HepG2 (cell line): Measurements from ENCODE around the gene NELL2. TPM values are rescaled to one million over a fixed set of nuclear protein-coding genes. Genes with fewer than 3 reads are reported as not detected.

Source experiments
- ATAC-seq: fragments of 200-7000 bp; cut with Tn5 transposase; 3 replicates; pipeline ENCODE4 v1.9.1; 2020; ENCODE audit warnings: mild to moderate bottlenecking, moderate library complexity
- BruUV-seq: library from RNA; stranded (reverse); fragments of 400-500 nt; replicated peaks from 2 replicates; lab custom pipeline; 2021; lab: Mats Ljungman, UMichigan
- CTCF ChIA-PET: fragments of 300-600 bp; formaldehyde crosslinking; extraction: SDS; loops from one replicate; lab custom pipeline; 2021; ENCODE audit warnings: low total read pairs, inconsistent platforms, low intra/inter-chr PET ratio; lab: Yijun Ruan, JAX
- POLR2A ChIA-PET: fragments of 350-600 bp; sonication (Branson Sonifier 250); formaldehyde crosslinking; loops from one replicate; lab custom pipeline; 2020; ENCODE audit warnings: antibody characterized with exemption, inconsistent platforms; lab: Yijun Ruan, JAX
- DNase-seq: peaks from one replicate; pipeline ENCODE4 v3.0.0-alpha.2; 2015; ENCODE audit warnings: low spot score
- FAIRE-seq: peaks from 3 replicates; lab custom pipeline; 2011; peaks lifted over from hg19 to GRCh38; lab: Jason Lieb, UNC
- H2AFZ ChIP-seq: one replicate; pipeline ENCODE4 v1.6.1; 2011; ENCODE audit warnings: low read length, inconsistent platforms
- H3K27ac ChIP-seq: fragments of 300-600 bp; 3 replicates; pipeline ENCODE4 v1.8.0; 2011; ENCODE audit warnings: mixed run types, mild to moderate bottlenecking, mixed read lengths, low read length, inconsistent platforms; ENCODE audit not compliant: insufficient read depth; ENCODE audit errors: extremely low read length
- H3K27me3 ChIP-seq, 2 experiments: fragments of 200-600 bp in 1 of 2; 2 replicates in 1 of 2; 3 replicates in 1 of 2; pipeline versions ENCODE4 v1.6.0 to v1.8.0; 2011; ENCODE audit warnings: low read length in 2 of 2, mild to moderate bottlenecking in 2 of 2, moderate library complexity in 2 of 2, inconsistent platforms in 1 of 2; ENCODE audit not compliant: insufficient read depth in 2 of 2, control insufficient read depth in 1 of 2
- H3K36me3 ChIP-seq, 2 experiments: fragments of 200-600 bp in 1 of 2; replicated peaks in 1 of 2; 2 replicates in 1 of 2; 3 replicates in 1 of 2; pipeline versions ENCODE4 v1.5.1 to v1.8.0; 2011; ENCODE audit warnings: low read length in 2 of 2, inconsistent platforms in 1 of 2; ENCODE audit not compliant: insufficient read depth in 2 of 2, control insufficient read depth in 1 of 2
- H3K4me1 ChIP-seq: 2 replicates; pipeline ENCODE4 v1.5.1; 2012; ENCODE audit warnings: low read length, inconsistent platforms; ENCODE audit not compliant: insufficient read depth
- H3K4me2 ChIP-seq: 2 replicates; pipeline ENCODE4 v1.6.0; 2011; ENCODE audit warnings: low read depth, low read length, inconsistent platforms
- H3K4me3 ChIP-seq, 3 experiments: fragments of 200-600 bp in 1 of 3; sonication (generic), shearing (Covaris generic) in 1 of 3; replicated peaks in 1 of 3; 2 replicates each; pipeline ENCODE4 v1.5.1; 2011 to 2016; ENCODE audit warnings: low read length in 3 of 3, inconsistent platforms in 2 of 3, low read depth in 2 of 3, mild to moderate bottlenecking in 2 of 3, control low read depth in 1 of 3, mixed read lengths in 1 of 3; ENCODE audit not compliant: insufficient read depth in 1 of 3
- H3K79me2 ChIP-seq: one replicate; pipeline ENCODE4 v1.6.1; 2011; ENCODE audit warnings: low read length, inconsistent platforms; ENCODE audit not compliant: insufficient read depth
- H3K9ac ChIP-seq: 2 replicates; pipeline ENCODE4 v1.6.0; 2011; ENCODE audit warnings: mild to moderate bottlenecking, low read depth, low read length, inconsistent platforms; ENCODE audit not compliant: insufficient read depth
- H3K9me3 ChIP-seq: 2 replicates; pipeline ENCODE4 v1.5.1; 2012; ENCODE audit warnings: mild to moderate bottlenecking, low read length
- H4K20me1 ChIP-seq: 2 replicates; pipeline ENCODE4 v1.6.0; 2011; ENCODE audit warnings: inconsistent platforms, mild to moderate bottlenecking, low read length, moderate library complexity; ENCODE audit not compliant: insufficient read depth
- CBX2 ChIP-seq, 2 experiments: fragments of 200-600 bp in 1 of 2; sonication (generic); formaldehyde crosslinking in 1 of 2; IDR thresholded peaks; 2 replicates each; pipeline versions ENCODE4 v1.7.0 to v1.8.1; 2018 to 2022; ENCODE audit warnings: low read depth in 2 of 2, low read length in 1 of 2, mild to moderate bottlenecking in 1 of 2, missing genetic modification reagents in 1 of 2
- CEBPZ ChIP-seq: IDR thresholded peaks from 2 replicates; pipeline ENCODE4 v1.6.1; 2012; ENCODE audit warnings: low read length, improper control_type of control experiment
- EZH2 ChIP-seq: conservative IDR thresholded peaks from 2 replicates; pipeline ENCODE4 v1.6.1; 2012; ENCODE audit warnings: mild to moderate bottlenecking, low read depth, low read length, moderate library complexity
- FOXM1 ChIP-seq: sonication (generic); formaldehyde crosslinking; IDR thresholded peaks from 2 replicates; pipeline ENCODE4 v1.5.0; 2020; ENCODE audit warnings: missing genetic modification reagents
- HDAC1 ChIP-seq: sonication (generic); formaldehyde crosslinking; IDR thresholded peaks from 2 replicates; pipeline ENCODE4 v1.5.1; 2020; ENCODE audit warnings: mild to moderate bottlenecking, missing genetic modification reagents
- HOMEZ ChIP-seq: IDR thresholded peaks from 2 replicates; pipeline ENCODE4 v1.6.1; 2016; ENCODE audit warnings: low read depth
- IKZF4 ChIP-seq: sonication (generic); formaldehyde crosslinking; IDR thresholded peaks from 2 replicates; pipeline ENCODE4 v1.5.1; 2020; ENCODE audit warnings: borderline replicate concordance, mild to moderate bottlenecking, low read depth, missing genetic modification reagents; ENCODE audit errors: not compliant biosample characterization
- JDP2 ChIP-seq: sonication (generic); formaldehyde crosslinking; IDR thresholded peaks from 2 replicates; pipeline ENCODE4 v1.8.1; 2022; ENCODE audit warnings: missing genetic modification reagents, borderline replicate concordance
- PAF1 ChIP-seq: IDR thresholded peaks from 2 replicates; pipeline ENCODE4 v1.6.1; 2016; ENCODE audit warnings: missing genetic modification reagents, missing compliant biosample characterization
- RFXAP ChIP-seq: sonication (generic); formaldehyde crosslinking; IDR thresholded peaks from 2 replicates; pipeline ENCODE4 v1.4.0; 2020; ENCODE audit warnings: missing genetic modification reagents, borderline replicate concordance
- TBX2 ChIP-seq: sonication (generic); formaldehyde crosslinking; IDR thresholded peaks from 2 replicates; pipeline ENCODE4 v1.5.0; 2020; ENCODE audit warnings: missing genetic modification reagents, mild to moderate bottlenecking, borderline replicate concordance
- ZNF138 ChIP-seq: sonication (generic); formaldehyde crosslinking; IDR thresholded peaks from 2 replicates; pipeline ENCODE4 v1.5.0; 2020; ENCODE audit warnings: mild to moderate bottlenecking, low read depth, missing genetic modification reagents
- ZNF431 ChIP-seq: sonication (generic); formaldehyde crosslinking; IDR thresholded peaks from 2 replicates; pipeline ENCODE4 v1.9.0; 2022; ENCODE audit warnings: missing genetic modification reagents, low read depth, mild to moderate bottlenecking, borderline replicate concordance
- ZNF629 ChIP-seq: sonication (generic); formaldehyde crosslinking; conservative IDR thresholded peaks from 2 replicates; pipeline ENCODE4 v1.5.0; 2020; ENCODE audit warnings: missing genetic modification reagents
- WGBS: methylation state at CpG from one replicate; pipeline ENCODE4 v1.1.6; 2017; ENCODE audit warnings: low lambda C conversion rate; 5-methylcytosine and 5-hydroxymethylcytosine counted together
- in situ Hi-C: cut with HindIII; loops from 2 replicates; pipeline ENCODE4 v1.10.0; 2017; ENCODE audit warnings: low pct_unique_long_range_greater_than_20kb; ENCODE audit not compliant: extremely low pct_ligation_motif_present
- intact Hi-C: fragments of 100-400 bp; cut with micrococcal nuclease; formaldehyde crosslinking; loops from one replicate; pipeline ENCODE4 v1.10.0; 2022; ENCODE audit not compliant: unreplicated experiment
- polyA plus RNA-seq, 8 experiments: library from polyadenylated mRNA; depleted of rRNA in 3 of 8; stranded (reverse) in 7 of 8; unstranded in 1 of 8; fragments of >200 nt; fragmentation: Illumina TruSeq in 4 of 8; extraction: Trizol in 4 of 8; gene quantifications; 2 replicates each; pipeline versions ENCODE4 v1.2.1 to v1.2.3, GENCODE V29; 2011 to 2016; ENCODE audit warnings: low read depth in 4 of 8, missing spikeins in 1 of 8, mixed read lengths in 1 of 8; ENCODE audit not compliant: insufficient read depth in 1 of 8
- total RNA-seq, 5 experiments: library from RNA; depleted of rRNA; stranded (reverse); fragments of >200 nt; fragmentation: Illumina TruSeq; extraction: Trizol; gene quantifications; 2 replicates each; pipeline ENCODE4 v1.2.3, GENCODE V29; 2016; ENCODE audit warnings: low read depth in 1 of 5
- TF ChIP-seq, protein P1 (sequence below): sonication (generic); formaldehyde crosslinking; IDR thresholded peaks from 2 replicates; pipeline ENCODE4 v1.4.0; 2020; ENCODE audit warnings: missing genetic modification reagents

The NELL2 gene
- total and polyA plus RNA-seq, 2 of the 13 experiments (the other 11 are each of a cell fraction or from before 2014, with no cell fraction given), result 0.11 TPM; not detected in 1

- Histone ChIP-seq H3K79me2 (no peaks in the 10 kb centered on the region), H2AFZ (no peak overlapping the region), H3K27ac (no peak overlapping the region), H3K9me3 (no peaks in the 10 kb centered on the region), H3K36me3 (no peaks in the 10 kb centered on the region), H3K4me1 (no peaks in the 10 kb centered on the region), H3K4me2 (no peak overlapping the region), H3K9ac (no peak overlapping the region), H4K20me1 (no peaks in the 10 kb centered on the region), H3K27me3 (no peaks in the 10 kb centered on the region), H3K4me3 (no peak overlapping the region)
- FAIRE-seq, result no peak
- no peak for DNase-seq
- in situ Hi-C loops, result loop anchor here (10.0 kb wide), 1 partner anchor 145 kb away; no protein-coding TSS in a partner anchor
- CTCF ChIA-PET, result no interaction called here
- no peak for ATAC-seq
- intact Hi-C loops, result no loop called here
- POLR2A ChIA-PET, result no interaction called here
- TF ChIP-seq HOMEZ (CRISPR knock-in tag) (no peak), CBX2 (IDR thresholded peaks at IDR 0.05; ENCODE audit: low read depth, low read length) (no peak), CBX2 (CRISPR knock-in tag; IDR thresholded peaks at IDR 0.05; ENCODE audit: low read depth) (no peak), EZH2 (no peak), TBX2 (CRISPR knock-in tag) (no peak), ZNF629 (CRISPR knock-in tag) (no peak), RFXAP (CRISPR knock-in tag) (no peak), IKZF4 (CRISPR knock-in tag) (no peak), FOXM1 (CRISPR knock-in tag) (no peak), PAF1 (CRISPR knock-in tag) (no peak), ZNF138 (CRISPR knock-in tag) (no peak), HDAC1 (CRISPR knock-in tag) (no peak), JDP2 (no peak), ZNF431 (CRISPR knock-in tag) (no peak), CEBPZ (no peak)
- TF ChIP-seq, protein P1, sequence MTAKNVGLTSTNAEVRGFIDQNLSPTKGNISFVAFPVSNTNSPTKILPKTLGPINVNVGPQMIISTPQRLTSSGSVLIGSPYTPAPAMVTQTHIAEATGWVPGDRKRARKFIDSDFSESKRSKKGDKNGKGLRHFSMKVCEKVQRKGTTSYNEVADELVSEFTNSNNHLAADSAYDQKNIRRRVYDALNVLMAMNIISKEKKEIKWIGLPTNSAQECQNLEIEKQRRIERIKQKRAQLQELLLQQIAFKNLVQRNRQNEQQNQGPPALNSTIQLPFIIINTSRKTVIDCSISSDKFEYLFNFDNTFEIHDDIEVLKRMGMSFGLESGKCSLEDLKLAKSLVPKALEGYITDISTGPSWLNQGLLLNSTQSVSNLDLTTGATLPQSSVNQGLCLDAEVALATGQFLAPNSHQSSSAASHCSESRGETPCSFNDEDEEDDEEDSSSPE (CRISPR knock-in tag), result no peak
- 19% methylated on average over 6 of the region's 6 CpGs for WGBS
- no TSS peak for BruUV-seq
Measured at GRCh38 chr12:44779766-44780165, 96.3 kb downstream of the NELL2 start.
